IPS-NIHi7 (cell line): ENCODE results near the gene RCE1.

Experiments
- DNase-seq: peaks from one replicate; pipeline ENCODE4 v3.0.0; 2012; ENCODE audit warnings: mixed read lengths; ENCODE audit errors: extremely low spot score

RCE1 gene

GRCh38 chr11:66857234-66857926, 14.1 kb downstream of the RCE1 start:
- peak; percentile 70 for DNase-seq

- no peak for DNase-seq
Measured at GRCh38 chr11:66857927-66858185, 14.6 kb downstream of the RCE1 start.

GRCh38 chr11:66858186-66858938, 15.1 kb downstream of the RCE1 start:
- no peak for DNase-seq

- no peak for DNase-seq
Measured at GRCh38 chr11:66858939-66859685, 15.9 kb downstream of the RCE1 start.

- no peak for DNase-seq
Measured at GRCh38 chr11:66859686-66860448, 16.6 kb downstream of the RCE1 start.

GRCh38 chr11:66860449-66860831, 17.2 kb downstream of the RCE1 start:
- peak; percentile 34 for DNase-seq

- DNase-seq: no peak
Measured at GRCh38 chr11:66861038-66861773, 18.0 kb downstream of the RCE1 start.

- DNase-seq: no peak
Measured at GRCh38 chr11:66861774-66862558, 18.7 kb downstream of the RCE1 start.

GRCh38 chr11:66862559-66863037, 19.4 kb downstream of the RCE1 start:
- no peak for DNase-seq

- DNase-seq: no peak
Measured at GRCh38 chr11:66863428-66864125, 20.3 kb downstream of the RCE1 start.

GRCh38 chr11:66864172-66864901, 21.1 kb downstream of the RCE1 start:
- no peak for DNase-seq

- DNase-seq: peak; percentile 25
Measured at GRCh38 chr11:66864924-66865697, 21.9 kb downstream of the RCE1 start.

GRCh38 chr11:66866007-66866406, 22.8 kb downstream of the RCE1 start:
- no peak for DNase-seq

GRCh38 chr11:66866511-66866986, 23.3 kb downstream of the RCE1 start:
- DNase-seq: no peak

GRCh38 chr11:66867425-66868040, 24.3 kb downstream of the RCE1 start:
- peak; percentile 29 for DNase-seq

GRCh38 chr11:66868082-66868725, 25.0 kb downstream of the RCE1 start:
- DNase-seq: no peak
